GM19397 (cell line): ENCODE results near the gene CTNNA3.

Experiments used
- ATAC-seq: cut with Tn5 transposase; IDR thresholded peaks from one replicate; pipeline ENCODE4 v1.9.1; 2021; ENCODE audit warnings: mild to moderate bottlenecking, moderate library complexity; ENCODE audit not compliant: unreplicated experiment

Gene CTNNA3

DNA sequence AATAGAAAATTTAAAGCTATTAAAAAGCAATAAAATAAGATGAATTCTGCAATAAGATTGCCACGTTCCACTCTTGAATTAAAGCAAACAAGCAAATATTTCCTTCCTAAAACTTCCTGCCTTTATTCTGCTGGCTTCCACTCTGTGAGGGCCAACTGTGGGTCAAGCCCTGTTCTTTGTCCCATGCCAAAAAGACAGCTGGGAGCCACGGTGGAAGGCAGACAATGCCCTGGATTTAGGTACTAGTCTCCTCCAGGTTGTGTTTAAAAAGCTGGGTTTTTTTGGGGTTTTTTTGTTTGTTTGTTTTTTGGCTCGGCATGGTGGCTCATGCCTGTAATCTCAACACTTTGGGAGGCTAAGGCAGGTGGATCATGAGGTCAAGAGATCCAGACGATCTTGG, 731.0 kb downstream of the CTNNA3 start:
- ATAC-seq = no peak

DNA sequence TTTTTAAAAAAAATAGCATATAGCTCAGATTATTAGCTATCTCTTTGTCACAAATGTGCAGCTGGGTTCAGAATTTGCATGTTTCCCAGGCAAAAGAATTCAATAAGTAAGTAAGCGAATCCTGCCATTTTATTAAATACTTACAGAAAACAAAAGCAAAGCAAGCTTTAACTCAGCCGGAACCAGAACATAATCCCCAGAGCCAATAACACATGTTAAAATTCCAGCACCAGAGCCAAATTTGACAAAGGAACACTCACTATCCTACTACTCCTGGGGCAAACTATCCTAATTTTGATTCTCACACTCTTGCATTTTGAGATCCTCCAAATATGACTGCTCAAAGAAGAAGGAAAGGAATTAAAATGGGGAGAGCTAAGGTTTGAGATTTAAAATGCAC, 737.5 kb downstream of the CTNNA3 start:
- ATAC-seq = no peak

DNA sequence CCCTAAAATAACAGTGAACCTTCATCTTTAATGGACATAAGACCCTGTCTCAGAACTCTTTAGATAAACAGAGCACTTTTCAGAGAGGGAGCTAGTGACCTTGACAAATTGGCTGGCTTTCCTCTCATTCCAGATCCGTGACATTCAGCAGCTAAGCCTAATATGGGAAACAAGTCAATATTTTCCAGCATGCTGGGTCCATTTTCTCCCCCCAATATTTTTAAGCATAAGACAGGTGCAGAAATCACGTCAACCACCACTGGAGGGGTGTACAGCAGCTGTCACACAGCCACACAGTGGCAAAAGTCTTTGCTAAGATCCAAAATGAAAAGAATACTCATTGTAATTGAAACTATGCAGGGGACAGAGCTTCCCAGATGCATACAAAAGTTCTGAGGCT, 744.1 kb downstream of the CTNNA3 start:
- ATAC-seq = no peak

DNA sequence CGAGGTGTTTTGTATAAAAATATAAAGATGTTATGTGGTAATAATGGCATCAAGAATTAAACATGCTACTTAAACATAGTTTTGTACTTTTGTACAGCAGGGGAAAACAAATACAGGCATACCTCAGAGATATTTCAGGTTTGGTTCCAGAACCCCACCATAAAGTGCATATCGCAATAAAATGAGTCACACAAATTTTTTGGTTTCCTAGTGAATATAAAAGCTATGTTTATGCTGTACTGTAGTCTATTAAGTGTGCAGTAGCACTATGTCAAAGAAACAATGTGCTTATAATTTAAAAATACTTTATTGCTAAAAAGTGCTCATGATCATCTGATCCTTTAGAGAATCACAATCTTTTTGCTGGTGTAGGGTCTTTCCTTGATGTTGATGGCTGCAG, 752.4 kb downstream of the CTNNA3 start:
- ATAC-seq = no peak

DNA sequence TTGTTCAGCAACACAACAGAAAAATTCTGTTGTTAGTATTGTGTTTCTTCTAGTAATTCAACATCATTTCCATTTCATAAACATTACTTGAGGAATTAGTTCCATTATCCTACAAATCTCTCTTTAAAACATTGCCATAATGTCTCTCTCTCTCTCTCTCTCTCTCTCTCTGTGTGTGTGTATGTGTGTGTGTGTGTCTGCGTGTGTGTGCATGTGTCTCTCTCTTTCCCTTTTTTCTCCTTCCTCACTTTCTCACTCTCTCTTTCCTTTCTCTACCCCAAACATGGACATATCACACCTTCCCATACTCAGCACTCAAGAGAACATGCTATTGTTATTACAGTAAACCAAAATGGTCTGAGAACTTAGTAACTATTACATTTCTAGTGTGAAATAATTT, 753.6 kb downstream of the CTNNA3 start:
- ATAC-seq = no peak

DNA sequence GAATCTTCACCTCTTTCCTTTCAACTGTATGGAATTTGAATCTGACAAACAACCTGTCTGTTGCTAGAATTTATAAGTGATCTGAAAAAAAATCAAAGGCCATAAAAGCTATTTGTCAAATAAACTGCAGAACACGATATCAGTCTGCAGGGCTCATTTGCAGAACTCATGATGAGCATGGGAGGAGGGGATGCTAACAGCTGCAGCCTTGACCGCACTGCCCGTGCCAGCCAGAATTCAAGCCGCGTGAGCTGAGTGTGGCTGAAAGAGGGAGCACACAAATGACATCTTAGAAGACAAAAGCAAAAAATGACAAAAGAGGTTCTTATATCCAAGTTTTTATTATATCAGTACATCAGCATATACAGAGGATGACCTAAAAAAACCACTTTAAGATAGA, 754.5 kb downstream of the CTNNA3 start:
- ATAC-seq = no peak

DNA sequence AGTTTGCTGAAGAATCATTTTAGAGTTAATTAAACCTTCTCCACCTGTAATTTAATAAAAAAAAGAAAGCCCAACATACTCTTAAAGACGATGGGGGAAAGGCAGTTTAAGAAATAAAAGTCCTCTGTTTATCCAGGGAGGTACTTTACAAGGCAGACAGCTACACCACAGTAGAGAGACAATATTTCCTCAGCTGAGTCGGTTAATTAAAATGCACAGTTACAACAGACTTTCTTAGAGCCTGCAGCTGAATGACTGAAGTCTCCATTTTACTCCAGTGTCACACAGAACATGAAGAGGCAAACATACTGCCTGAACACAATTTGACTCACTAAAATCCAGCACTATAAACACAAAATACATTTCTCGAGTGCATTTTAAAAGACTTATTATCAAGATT, 755.0 kb downstream of the CTNNA3 start:
- no peak for ATAC-seq

DNA sequence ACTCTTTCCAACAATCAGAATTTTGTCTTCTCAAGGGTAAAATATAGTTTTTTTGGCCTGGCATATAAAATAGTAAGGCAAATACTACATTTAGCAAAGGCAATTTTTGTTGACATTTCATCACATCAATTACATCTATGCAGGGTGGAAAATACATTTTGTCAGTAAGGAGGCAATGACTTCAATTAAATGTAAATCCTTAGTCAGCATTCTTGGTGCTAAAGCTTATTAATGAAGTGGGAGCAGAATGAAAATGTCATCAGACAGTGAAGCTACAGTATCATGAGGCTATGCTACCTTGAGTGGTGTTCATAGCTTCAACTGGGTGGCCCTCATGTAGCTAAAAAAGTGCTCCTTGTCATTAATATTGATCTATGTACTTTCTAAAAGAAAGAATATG, 761.3 kb downstream of the CTNNA3 start:
- no peak for ATAC-seq

DNA sequence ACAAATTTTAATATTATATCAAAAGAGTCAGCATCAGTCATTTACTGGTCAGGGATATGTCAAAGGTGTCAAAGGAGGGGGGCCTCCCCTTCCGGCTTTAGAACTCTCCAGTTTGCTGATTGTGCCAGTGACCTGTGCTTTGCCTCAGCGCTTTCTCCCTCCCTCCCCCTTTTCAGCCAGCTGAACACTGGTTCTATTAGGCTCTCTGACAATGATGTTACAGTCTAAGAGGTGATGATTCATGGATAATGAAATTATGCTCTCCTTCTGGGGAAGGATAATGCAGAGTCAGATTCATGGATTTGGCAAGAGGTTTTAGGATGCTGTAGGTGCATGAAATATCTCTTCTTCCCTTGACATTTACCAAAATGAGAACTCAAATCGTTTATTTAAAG, 764.0 kb downstream of the CTNNA3 start:
- no peak for ATAC-seq

DNA sequence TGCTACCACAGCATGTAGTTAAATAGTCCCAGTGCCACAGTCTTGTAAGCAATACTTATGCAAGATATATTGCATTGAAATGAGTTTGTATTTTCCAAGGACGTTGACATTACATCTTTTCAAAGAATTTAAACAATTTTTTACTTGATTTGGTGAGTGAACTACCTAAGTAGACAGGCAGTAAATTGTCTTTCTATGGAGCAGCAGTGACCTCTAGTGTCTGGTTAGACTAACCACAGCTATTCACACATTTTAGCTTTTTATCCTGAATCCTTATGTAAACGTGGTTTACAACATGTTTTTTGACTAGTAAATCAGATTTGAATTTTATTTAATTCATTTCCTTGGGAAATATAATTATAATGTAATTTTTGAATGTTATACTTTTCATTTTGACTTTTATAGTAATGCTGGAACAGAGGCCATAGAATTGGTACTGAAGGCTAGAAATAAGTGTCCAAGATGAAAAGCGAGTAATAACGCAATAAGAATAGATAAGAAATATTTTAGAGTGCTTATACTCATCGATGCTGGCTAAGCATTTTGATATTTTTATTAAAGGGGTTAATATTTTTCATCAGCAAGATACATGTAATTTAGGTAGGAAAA, 764.6 kb downstream of the CTNNA3 start:
- no peak for ATAC-seq

DNA sequence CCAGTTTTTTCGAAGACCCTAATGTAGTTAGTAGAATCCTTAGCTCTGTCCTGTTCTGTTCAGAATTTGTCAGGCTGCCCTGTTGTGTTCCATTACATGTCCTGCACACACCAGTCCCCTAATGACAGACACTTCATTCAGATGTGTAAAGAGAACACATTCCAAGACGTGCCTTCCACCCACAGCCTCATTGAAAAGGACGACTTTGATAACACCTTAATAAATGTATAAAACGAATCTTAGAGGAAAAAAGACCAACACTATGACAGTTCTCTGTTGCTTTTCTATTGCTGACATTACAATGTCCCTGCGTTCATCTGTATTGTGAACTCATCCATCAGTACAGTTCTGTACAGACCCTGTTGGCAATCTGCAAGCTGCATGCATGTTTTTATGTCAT, 766.6 kb downstream of the CTNNA3 start:
- no peak for ATAC-seq

DNA sequence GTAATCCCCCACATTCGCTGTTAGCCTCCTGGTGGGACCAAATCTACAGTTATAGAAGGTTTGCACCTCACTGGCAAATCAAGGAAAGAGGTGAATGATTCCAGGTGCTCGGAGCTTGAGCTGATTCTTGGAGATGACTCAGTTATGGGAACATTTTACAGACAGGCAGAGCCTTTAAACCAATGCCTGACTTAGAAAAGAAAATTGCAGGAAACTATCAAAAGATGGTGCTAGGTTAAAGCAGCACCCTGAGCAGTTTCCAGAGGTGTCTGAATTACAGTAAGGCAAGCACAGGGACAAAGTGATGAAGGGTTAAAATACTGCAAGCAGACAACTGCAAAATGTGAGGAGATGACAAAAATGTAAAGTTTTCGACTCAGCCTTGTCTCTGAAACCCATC, 767.2 kb downstream of the CTNNA3 start:
- ATAC-seq = no peak

DNA sequence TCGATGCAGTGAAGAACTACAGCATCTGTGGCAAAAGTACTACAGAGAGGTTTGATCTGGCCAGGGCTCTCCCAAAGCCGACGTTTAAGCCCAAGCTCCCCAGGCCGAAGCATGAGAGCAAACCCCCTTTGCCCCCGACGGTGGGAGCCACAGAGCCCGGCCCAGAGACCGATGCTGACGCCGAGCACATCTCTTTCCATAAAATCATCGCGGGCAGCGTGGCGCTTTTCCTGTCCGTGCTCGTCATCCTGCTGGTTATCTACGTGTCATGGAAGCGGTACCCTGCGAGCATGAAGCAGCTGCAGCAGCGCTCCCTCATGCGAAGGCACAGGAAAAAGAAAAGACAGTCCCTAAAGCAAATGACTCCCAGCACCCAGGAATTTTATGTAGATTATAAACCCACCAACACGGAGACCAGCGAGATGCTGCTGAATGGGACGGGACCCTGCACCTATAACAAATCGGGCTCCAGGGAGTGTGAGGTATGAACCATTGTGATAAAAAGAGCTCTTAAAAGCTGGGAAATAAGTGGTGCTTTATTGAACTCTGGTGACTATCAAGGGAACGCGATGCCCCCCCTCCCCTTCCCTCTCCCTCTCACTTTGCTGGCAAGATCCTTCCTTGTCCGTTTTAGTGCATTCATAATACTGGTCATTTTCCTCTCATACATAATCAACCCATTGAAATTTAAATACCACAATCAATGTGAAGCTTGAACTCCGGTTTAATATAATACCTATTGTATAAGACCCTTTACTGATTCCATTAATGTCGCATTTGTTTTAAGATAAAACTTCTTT, 767.8 kb downstream of the CTNNA3 start:
- no peak for ATAC-seq

DNA sequence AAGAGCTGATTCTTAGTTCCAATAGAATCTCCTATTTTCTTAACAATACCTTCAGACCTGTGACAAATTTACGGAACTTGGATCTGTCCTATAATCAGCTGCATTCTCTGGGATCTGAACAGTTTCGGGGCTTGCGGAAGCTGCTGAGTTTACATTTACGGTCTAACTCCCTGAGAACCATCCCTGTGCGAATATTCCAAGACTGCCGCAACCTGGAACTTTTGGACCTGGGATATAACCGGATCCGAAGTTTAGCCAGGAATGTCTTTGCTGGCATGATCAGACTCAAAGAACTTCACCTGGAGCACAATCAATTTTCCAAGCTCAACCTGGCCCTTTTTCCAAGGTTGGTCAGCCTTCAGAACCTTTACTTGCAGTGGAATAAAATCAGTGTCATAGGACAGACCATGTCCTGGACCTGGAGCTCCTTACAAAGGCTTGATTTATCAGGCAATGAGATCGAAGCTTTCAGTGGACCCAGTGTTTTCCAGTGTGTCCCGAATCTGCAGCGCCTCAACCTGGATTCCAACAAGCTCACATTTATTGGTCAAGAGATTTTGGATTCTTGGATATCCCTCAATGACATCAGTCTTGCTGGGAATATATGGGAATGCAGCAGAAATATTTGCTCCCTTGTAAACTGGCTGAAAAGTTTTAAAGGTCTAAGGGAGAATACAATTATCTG, 768.6 kb downstream of the CTNNA3 start:
- no peak for ATAC-seq

DNA sequence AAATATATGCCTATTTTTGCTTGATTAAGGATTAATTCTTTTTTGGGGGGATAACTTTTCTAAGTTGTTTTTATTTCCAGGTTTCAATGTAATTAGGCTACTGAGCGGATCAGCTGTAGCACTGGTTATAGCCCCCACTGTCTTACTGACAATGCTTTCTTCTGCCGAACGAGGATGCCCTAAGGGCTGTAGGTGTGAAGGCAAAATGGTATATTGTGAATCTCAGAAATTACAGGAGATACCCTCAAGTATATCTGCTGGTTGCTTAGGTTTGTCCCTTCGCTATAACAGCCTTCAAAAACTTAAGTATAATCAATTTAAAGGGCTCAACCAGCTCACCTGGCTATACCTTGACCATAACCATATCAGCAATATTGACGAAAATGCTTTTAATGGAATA, 769.2 kb downstream of the CTNNA3 start:
- no peak for ATAC-seq

DNA sequence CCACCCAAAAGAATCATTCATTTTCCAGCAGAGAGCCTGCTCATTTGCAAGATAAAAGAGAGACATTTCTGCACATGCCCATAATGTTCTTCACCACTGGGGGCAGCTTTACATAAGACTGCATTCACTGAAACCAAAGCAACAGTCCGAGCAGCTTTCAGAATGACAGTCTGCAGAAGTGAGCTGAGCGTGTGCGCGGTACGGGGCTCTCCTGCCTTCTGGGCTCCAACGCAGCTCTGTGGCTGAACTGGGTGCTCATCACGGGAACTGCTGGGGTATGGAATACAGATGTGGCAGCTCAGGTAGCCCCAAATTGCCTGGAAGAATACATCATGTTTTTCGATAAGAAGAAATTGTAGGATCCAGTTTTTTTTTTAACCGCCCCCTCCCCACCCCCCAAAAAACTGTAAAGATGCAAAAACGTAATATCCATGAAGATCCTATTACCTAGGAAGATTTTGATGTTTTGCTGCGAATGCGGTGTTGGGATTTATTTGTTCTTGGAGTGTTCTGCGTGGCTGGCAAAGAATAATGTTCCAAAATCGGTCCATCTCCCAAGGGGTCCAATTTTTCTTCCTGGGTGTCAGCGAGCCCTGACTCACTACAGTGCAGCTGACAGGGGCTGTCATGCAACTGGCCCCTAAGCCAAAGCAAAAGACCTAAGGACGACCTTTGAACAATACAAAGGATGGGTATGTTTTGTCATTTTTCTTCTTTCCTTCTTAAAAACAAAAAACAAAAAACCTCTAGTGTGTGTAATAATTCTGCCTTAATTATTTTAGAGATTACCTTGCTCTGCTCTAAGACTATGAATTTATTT, 769.9 kb downstream of the CTNNA3 start, which contains the start of gene LRRTM3:
TSS of gene LRRTM3 (plus strand) at position 141 of the 820 bp plus-strand sequence.
- ATAC-seq = peak; percentile 100

DNA sequence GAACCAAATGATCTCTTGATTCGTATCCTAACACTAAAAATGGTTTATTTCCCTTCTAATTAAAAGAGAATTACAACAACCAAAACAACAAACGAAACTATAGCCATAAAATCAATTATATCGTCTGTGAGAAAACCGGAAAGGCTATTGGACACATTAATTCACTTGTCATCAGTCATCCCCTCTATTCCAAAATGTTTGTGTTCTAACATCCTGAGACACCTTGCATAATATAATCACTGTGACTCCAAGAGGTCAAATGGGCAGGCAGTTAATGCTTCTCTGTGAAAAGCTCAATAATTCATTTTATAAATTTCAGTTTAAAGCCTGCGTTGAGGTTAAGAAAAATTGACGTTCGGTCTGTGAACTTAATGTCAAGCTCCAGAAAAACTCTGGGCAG, 770.6 kb downstream of the CTNNA3 start:
- ATAC-seq = no peak

DNA sequence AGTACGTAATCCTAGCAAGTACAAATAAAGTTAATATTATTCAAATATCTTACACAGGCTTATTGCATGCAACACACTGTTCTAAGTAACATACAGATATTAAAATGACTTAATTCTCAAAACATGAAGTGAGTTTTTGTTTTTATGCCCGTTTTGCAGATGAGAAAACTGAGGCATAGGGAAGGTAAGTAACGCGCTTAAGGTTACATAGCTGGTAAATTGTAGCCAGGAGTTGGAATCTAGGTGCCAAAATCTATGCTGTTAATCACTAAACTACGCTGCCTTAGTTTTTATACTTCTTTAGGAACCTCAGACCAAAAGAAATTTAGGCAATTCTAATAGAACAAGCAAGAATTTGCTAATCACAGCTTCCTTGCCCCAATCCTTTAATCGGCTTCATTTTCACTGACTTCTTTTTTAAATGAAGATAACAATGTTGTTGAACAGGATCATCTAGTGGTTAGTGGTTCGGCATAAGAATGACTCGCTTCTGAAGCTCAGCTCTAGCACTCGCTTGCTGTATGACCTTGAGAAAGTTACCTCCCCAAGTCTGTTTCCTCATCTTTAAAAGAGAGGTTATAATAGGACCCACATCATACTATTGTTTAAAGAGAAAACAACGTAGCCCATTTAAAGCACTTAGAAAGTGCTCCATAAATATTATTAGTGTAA, 771.2 kb downstream of the CTNNA3 start:
- no peak for ATAC-seq

DNA sequence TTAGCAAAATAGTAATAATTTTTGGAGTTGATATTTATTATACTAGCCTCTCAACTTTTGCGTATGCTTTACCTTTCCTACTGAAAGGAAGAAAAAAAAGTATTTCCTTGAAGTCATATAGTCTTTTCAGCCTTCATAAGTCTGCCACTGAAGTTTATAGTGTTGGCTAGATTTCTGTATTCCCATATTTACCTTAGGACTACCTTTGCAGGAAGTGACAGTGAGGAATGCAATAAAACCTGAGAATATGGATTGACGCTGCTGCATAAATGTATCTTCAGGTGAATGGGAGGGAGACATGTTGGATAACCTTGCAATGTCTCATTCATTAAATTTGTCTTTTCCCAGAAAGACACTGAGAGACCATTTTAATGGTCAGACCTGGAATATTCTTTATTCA, 776.7 kb downstream of the CTNNA3 start:
- no peak for ATAC-seq

DNA sequence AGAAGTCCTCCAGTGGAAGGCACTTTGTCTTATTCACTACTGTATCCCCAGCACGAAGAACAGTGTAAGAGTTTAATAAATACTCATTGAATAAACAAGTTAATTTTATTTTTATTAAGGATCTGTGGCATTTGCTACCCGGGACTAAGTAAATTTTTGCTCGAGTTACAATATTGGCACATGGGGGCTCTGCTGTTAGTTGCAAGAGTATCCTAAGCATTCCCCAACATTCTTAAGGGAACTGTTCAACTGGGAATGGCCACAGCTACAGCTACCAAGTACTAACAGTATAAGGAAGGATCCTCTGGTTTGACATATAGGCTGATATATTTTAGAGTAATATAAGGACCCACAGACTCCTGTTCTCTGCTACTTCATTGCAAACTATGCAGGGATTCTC, 778.9 kb downstream of the CTNNA3 start:
- no peak for ATAC-seq

DNA sequence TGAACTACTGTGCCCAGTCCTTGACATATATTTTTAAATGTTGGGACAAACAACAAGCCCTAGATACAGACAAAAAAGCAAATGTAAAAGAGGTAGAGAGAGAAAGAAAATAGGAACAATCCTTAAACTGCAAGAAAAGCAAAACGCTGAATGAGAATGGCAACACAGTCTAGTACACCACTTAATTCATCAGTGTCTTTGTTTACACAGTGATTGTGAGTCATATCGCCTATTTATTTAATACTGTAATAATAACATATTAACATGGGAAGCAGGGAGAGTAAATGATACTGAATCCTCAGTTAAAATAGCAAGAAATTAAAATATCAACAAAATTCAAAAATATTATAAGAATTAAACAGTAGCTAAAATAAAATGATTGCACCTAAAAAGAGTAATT, 780.0 kb downstream of the CTNNA3 start:
- no peak for ATAC-seq
